ENCODE data around the gene NDUFA8. TPM values are rescaled to one million over a fixed set of nuclear protein-coding genes. Genes with fewer than 3 reads are reported as not detected.

NDUFA8 gene
- total RNA-seq, 1 donor from 2014 or later: 45.0 TPM

DNA sequence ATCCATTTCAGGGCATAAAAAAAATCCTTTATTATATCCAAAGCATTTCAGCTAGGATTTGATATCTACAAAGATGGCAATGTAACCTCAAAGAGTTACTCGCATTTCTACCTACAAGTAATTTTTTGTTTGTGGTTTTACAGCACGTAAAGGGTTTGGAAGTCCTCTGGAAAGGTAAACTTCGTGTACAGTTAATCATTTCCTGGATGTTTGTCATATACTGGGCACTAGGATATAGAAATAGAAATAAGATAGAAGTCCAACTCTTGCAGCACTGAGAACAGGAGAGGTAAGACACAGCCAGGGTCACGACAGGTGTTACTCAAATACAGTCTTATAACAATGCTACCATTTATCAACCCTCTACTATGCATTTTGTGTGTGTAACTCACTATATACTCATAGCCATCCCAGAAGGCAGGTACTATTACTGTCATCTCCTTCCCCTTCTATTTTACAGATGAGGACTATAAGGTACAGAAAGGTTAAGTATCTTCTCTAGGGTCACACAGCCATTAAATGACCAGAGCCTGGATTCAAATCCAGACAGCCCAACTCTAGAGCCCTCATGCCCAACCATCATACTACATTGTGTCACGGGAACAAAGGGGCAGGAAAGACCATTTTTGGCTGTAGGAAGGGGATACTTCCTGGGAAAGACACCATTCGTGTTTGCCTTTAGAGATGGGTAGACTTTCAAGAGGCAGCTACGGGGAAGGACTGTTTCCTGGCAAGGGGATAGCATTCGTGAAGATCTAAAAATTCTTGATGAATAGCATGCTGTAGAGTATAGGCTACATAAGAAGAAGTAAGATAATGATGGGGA lies 19.0 kb downstream of the NDUFA8 start:
- intact Hi-C loops (cut with micrococcal nuclease): no loop called here

GRCh38 chr9:122138560-122139268 lies 20.9 kb downstream of the NDUFA8 start:
- intact Hi-C loops (cut with micrococcal nuclease): no loop called here

DNA sequence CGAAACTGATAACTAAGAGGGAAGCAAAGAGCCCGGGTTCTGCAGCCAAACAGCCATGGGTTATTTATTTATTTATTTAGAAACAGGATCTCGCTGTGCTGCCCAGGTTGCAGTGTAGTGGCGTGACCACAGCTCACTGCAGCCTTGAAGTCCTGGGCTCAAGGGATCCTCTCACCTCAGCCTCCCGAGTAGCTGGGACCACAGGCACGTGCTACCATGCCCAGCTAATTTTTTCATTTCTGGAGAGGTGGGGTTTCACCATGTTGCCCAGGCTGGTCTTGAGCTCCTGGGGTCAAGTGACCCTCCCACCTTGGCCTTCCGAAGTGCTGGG lies 24.1 kb downstream of the NDUFA8 start:
- intact Hi-C loops (cut with micrococcal nuclease): no loop called here

- intact Hi-C loops (cut with micrococcal nuclease): no loop called here
These were observed 24.6 kb downstream of the NDUFA8 start for GRCh38 chr9:122134822-122135528.

DNA sequence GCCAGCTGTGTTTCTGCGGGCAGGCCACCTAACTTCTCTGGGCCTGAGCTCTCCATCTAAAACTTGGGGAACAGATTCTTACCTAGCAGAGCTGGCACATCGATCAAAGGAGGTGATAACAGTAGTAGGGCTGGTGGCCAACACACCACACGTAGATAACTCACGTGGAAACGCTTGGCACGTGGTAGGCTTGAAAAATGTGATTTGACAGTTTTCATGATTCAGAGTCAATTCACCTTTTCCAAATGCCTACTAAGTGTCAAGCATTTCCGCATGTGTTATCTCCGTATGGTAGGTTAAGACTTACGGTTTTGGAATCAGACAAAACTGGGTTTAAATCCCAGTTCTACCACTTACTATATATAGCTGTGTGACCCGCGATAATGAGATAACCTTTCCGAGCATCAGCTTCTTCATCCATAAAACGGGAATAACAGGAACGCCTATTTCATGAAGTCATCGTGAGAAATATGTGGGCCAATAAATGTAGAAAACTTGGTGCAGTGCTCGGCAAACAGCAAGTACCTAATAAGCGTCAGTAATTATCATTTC lies 25.5 kb downstream of the NDUFA8 start:
- intact Hi-C loops (cut with micrococcal nuclease): no loop called here

DNA sequence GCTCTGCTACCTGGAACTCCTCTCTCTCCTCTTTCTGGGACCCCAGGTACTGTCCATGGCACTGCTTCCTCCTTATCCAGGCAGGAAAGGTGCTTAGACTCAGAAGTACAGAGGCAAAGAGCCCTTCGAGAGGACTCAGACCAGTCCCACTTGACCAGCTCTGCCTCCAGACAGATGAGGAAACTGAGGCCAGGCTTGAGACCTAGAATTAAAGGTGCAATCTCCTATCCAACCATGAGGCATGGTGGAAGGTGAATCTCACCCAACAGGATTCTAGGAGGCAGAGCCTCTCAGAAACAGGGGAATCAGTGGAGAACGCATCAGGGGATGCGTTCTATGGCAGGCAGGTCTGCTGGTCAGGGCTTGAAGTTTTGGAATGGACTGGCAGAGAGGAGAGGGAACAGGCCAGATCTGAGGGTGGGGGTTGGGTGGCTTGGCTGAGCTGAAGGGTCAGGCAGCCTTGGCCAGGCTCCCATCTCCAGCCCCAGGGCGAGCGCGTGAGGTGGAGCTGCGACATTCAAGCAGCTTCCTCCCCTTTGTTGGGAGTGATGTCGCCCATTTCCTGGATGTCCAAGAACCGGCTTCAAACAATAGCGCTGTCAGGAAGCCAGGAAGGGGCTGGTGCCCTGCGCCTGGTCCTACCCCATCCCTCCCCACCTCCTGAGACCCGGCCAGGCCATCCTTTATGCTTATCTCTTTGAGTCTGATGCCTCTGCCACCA lies 26.2 kb downstream of the NDUFA8 start:
- intact Hi-C loops (cut with micrococcal nuclease): no loop called here

DNA sequence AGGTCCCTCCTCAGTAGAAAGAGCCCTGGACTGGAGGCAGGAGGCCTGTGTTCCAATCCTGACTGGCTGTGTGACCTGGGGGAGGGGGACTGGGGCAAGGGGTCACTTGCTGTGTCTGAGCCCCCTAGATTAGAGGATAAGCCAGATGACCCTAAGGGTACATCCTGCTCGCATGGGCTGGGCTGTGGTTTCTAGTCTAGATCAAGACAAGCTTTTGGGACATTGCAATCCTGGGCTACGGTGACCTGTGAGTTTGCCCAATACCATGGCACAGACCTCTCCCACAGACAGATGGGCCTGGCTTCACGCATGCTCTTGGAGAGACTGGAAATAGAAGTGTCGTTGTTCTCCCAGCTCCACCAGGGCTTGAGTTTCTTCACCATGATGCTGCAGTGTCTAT lies 27.0 kb downstream of the NDUFA8 start:
- intact Hi-C loops (cut with micrococcal nuclease): no loop called here

GRCh38 chr9:122131401-122132001 lies 28.1 kb downstream of the NDUFA8 start:
- intact Hi-C loops (cut with micrococcal nuclease): no loop called here

DNA sequence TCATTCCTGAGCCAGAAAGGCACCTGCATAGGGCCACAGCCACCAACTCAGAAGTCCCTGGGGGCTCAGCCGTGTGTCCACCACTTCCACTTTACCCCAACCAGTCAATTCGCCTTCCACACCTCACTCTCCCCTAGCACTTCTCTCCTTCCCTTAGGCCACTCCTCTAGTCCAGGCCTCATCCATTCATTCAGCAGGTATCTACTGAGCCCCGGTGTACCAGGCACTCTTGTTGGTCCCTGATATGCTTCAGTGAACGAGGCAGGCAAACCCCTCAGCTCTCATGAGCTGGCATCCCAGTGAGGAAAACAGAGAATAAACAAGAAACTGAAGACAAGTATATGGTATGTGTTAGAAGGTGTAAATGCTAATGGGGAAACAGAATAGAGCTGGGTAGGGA lies 28.7 kb downstream of the NDUFA8 start:
- intact Hi-C loops (cut with micrococcal nuclease): no loop called here

DNA sequence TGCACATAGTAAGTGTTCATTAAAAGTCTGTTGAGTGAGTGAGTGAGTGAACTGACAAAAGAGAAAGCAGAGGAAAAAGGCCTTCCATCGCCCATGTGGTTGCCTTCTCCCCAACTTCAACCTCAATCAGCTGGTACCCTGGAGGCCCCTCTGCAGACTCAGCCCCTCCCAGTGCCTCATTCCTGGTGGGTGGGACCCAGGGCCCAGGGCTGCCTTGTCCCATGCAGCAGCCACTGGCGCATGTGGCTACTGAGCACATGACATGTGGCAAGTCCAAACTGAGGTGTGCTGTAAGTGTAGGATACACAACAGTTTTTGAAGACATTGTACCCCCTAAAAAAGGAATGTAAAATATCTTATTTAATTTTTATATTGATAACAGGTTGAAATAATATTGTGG lies 29.6 kb downstream of the NDUFA8 start:
- intact Hi-C loops (cut with micrococcal nuclease): no loop called here

GRCh38 chr9:122128969-122129343 lies 30.6 kb downstream of the NDUFA8 start:
- intact Hi-C loops (cut with micrococcal nuclease): no loop called here

DNA sequence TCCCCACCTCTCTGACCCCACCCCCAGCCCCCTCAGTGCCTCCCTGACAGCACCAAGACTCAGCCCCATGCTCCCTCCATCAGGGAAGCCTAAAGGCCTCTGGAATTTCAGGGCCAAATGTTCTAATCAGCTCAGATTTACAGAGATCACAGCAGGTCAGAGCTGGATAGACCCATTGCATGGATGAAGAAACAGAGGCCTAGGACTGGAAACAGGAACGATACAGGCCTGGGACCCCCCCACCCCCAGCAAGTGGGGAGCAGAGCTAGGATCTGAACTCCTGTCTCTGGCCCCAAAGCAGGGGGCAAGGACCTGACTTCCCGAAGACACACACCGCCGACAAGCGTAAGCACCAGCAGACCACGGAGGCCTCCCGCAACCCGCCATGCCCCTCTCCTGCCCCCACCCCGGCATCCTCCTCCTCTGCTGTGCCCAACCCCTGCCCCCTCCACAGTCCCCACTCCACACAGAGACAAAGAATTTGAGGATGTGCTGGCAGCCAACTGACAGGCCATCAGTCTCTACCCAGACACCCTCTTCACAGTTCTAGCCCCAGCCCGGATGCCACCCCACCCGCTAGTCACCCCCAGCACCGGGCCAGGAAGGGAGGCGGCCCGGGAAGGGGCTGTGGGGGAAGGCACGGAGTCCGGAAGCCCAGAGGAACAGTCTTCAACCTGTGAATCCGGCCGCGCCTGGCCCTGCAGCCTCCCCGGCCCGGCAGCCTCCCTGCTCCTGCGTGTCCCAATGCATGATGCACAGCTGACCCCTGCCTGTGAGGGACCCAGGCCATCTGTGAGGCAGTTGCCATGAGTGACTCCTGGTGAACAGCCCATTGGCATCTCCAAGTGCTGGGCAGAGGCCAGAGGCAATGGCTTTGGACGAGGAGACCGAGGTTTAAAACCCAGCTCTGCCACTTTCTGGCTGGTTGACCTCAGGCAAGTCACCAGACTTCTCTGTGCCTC lies 31.3 kb downstream of the NDUFA8 start:
- intact Hi-C loops (cut with micrococcal nuclease): no loop called here

DNA sequence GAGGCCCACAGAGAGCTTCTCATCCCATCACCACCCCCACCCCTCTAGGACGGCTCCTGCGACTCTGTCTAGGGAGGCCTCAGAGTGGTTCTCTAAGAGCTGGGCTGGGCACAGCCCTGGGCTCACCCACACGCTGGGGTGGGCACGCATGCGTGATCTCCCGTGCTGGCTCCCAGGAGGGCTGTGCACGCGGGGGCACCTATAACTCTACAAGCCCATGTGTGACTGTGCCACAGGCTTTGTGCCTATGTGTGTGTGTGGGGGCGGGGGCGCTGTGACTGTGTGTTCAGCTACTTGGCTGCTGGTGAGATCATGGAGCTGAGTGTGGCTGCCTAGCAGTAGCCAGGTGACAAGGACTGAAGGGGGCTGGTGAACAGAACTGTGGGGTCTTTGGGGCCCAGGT lies 32.2 kb downstream of the NDUFA8 start:
- intact Hi-C loops (cut with micrococcal nuclease): no loop called here

DNA sequence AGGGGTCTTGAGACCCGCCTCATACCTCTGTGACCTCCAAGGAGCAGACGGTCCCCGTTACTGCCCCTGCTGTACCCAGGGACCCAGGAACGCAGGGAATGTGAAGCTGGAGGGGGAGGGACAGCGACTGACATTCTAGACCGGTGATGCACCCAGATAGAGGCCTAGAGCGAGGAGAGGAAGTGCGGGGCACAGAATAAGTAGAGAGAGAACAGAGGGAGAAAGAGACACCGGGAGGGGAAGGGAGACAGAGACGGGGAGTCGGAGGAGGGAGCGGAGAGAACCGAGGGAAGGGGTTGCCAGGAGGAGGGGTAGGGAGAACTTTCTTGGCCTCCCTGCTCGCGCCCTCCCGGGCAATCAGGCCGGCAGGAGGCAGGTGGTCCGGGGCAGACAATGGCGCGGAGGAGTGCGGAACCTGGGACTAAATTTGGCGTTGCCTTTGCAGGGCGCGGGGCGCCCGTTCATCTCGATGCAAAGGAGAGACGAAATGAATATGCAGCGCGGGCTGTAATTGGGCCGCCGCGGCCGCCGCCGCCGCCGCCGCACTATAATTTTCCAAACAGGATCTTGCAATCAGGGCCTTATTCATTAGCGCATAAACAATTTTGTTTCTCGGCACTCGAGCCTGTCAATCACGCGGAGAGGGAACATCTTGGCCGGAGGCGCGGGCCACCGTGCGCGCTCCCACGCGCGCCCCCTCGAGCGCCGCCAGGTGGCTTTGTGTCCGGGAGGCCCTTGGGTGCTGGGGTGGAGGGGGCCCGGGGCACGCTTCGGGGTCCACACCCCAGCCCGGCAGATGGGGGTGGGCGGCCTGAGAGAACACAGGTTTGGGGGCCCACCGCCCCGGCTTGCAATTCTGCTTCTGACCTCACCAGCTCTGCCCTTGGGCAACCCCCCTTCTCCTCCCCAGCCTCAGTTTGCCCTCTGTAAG lies 33.0 kb downstream of the NDUFA8 start:
- intact Hi-C loops (cut with micrococcal nuclease): no loop called here

- intact Hi-C loops (cut with micrococcal nuclease): loop anchor here (1.0 kb wide), 4 partner anchors 34 to 685 kb away; partner anchors contain the start of genes MORN5 and NDUFA8
These were observed 33.9 kb downstream of the NDUFA8 start for GRCh38 chr9:122125509-122126330.

DNA sequence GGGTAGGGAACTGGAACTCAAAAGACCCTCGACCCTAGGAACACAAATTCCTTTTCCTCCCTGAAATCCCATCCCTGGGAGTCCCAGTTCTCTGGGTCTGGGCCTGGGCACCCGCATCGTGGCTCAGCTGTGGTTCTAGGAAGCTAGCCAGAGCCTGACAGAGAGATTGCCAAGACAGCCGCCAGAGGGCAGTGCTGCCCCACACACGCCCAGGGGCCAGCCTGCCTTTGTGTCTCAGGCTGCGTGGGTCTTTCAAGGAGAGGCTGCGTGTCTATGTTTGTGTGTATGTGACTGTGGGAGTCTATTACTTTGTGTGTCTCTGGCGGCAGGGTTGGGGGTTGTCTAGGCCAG lies 34.4 kb downstream of the NDUFA8 start:
- intact Hi-C loops (cut with micrococcal nuclease): loop anchor here (1.0 kb wide), 4 partner anchors 34 to 685 kb away; partner anchors contain the start of genes MORN5 and NDUFA8

- intact Hi-C loops (cut with micrococcal nuclease): no loop called here
These were observed 35.1 kb downstream of the NDUFA8 start for GRCh38 chr9:122124528-122124927.

DNA sequence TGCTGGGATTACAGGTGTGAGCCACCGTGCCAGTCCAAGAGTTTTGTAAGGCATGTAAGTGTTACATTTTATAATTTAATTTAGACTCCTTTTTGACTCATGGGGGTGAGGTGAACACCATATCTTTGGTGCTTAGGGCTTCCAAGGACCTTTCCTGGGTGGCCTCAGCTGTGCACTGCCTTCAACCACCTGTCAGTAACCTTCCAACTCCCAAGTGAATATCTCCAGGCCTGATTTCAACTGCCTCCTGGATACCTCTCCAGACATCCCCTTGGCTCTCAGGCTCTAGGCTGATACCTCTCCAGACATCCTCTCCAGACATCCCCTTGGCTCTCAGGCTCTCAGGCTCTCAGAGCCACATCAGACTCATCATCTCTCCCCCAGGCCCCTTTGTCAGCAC lies 35.5 kb downstream of the NDUFA8 start:
- intact Hi-C loops (cut with micrococcal nuclease): no loop called here

Measured in T-helper 1 cell treated with Interleukin-12 subunit alpha and Interleukin-12 subunit beta and Interleukin-4 antibody, amounts not matched to agents 30 ng/mL and 1 ng/mL, for 36 hours (primary cell).